ENCODE measurements around the gene STK35.

The STK35 gene

GRCh38 chr20:2104236-2104635 lies 2.6 kb downstream of the STK35 start:
- DNase-seq (ENCODE audit: low read depth): no peak
- peak overlapping the region; percentile 64 for H3K4me3 ChIP-seq (ENCODE audit: low read length)

GRCh38 chr20:2108498-2108897 lies 6.9 kb downstream of the STK35 start:
- TF ChIP-seq CTCF (IDR thresholded peaks at IDR 0.05; ENCODE audit: insufficient read depth, low read depth, low read length, missing control alignments): no peak
- no peak for DNase-seq (ENCODE audit: low read depth)
- H3K4me3 ChIP-seq (ENCODE audit: low read length): no peak overlapping the region

More at GRCh38 chr20:2104236-2104635, 2.6 kb downstream of the STK35 start:
- TF ChIP-seq CTCF (IDR thresholded peaks at IDR 0.05; ENCODE audit: insufficient read depth, low read depth, low read length, missing control alignments): no peak

GRCh38 chr20:2108987-2109386 lies 7.4 kb downstream of the STK35 start:
- peak; percentile 93 for DNase-seq (ENCODE audit: low read depth)
- no peak for TF ChIP-seq CTCF (IDR thresholded peaks at IDR 0.05; ENCODE audit: insufficient read depth, low read depth, low read length, missing control alignments)
- no peak overlapping the region for H3K4me3 ChIP-seq (ENCODE audit: low read length)

GRCh38 chr20:2109425-2110210 lies 8.0 kb downstream of the STK35 start:
- no peak overlapping the region for H3K4me3 ChIP-seq (ENCODE audit: low read length)
- DNase-seq (ENCODE audit: low read depth): peak; percentile 19
- no peak for TF ChIP-seq CTCF (IDR thresholded peaks at IDR 0.05; ENCODE audit: insufficient read depth, low read depth, low read length, missing control alignments)

GRCh38 chr20:2112910-2113309 lies 11.3 kb downstream of the STK35 start:
- no peak for DNase-seq (ENCODE audit: low read depth)

GRCh38 chr20:2114127-2114959 lies 12.7 kb downstream of the STK35 start:
- H3K4me3 ChIP-seq (ENCODE audit: low read length): no peak overlapping the region
- TF ChIP-seq CTCF (IDR thresholded peaks at IDR 0.05; ENCODE audit: insufficient read depth, low read depth, low read length, missing control alignments): no peak
- DNase-seq (ENCODE audit: low read depth): no peak

More at GRCh38 chr20:2112910-2113309, 11.3 kb downstream of the STK35 start:
- TF ChIP-seq CTCF (IDR thresholded peaks at IDR 0.05; ENCODE audit: insufficient read depth, low read depth, low read length, missing control alignments): no peak
- H3K4me3 ChIP-seq (ENCODE audit: low read length): no peak overlapping the region
